ENCODE results near the gene TNFSF18.

Gene TNFSF18

GRCh38 chr1:173039626-173040025 is 11.1 kb downstream of the TNFSF18 start:
- Histone ChIP-seq H3K27ac (ENCODE audit: low read depth, low read length) (no peak overlapping the region), H3K36me3 (ENCODE audit: control insufficient read depth, insufficient read depth, low read length) (no peaks in the 10 kb centered on the region), H3K4me3 (ENCODE audit: low read depth, low read length) (no peak overlapping the region), H3K9ac (ENCODE audit: low read depth, low read length) (no peak overlapping the region), H3K9me3 (ENCODE audit: control insufficient read depth, insufficient read depth, low read length) (no peaks in the 10 kb centered on the region), H3K27me3 (ENCODE audit: control insufficient read depth, insufficient read depth, low read length) (no peaks in the 10 kb centered on the region), H3K4me1 (ENCODE audit: control insufficient read depth, insufficient read depth, low read length) (no peaks in the 10 kb centered on the region)

- no peaks in the 10 kb centered on the region for H3K27me3 ChIP-seq (ENCODE audit: control insufficient read depth, insufficient read depth, low read length)
- no peaks in the 10 kb centered on the region for H3K4me1 ChIP-seq (ENCODE audit: control insufficient read depth, insufficient read depth, low read length)
- H3K36me3 ChIP-seq (ENCODE audit: control insufficient read depth, insufficient read depth, low read length): no peaks in the 10 kb centered on the region
- H3K27ac ChIP-seq (ENCODE audit: low read depth, low read length): no peak overlapping the region
- no peaks in the 10 kb centered on the region for H3K9me3 ChIP-seq (ENCODE audit: control insufficient read depth, insufficient read depth, low read length)
- no peak overlapping the region for H3K9ac ChIP-seq (ENCODE audit: low read depth, low read length)
- H3K4me3 ChIP-seq (ENCODE audit: low read depth, low read length): no peak overlapping the region
Observed at GRCh38 chr1:173038875-173039554, 11.7 kb downstream of the TNFSF18 start.

- Histone ChIP-seq H3K4me3 (ENCODE audit: low read depth, low read length) (no peak overlapping the region), H3K36me3 (ENCODE audit: control insufficient read depth, insufficient read depth, low read length) (no peaks in the 10 kb centered on the region), H3K9me3 (ENCODE audit: control insufficient read depth, insufficient read depth, low read length) (no peaks in the 10 kb centered on the region), H3K27ac (ENCODE audit: low read depth, low read length) (no peak overlapping the region), H3K9ac (ENCODE audit: low read depth, low read length) (no peak overlapping the region), H3K27me3 (ENCODE audit: control insufficient read depth, insufficient read depth, low read length) (no peaks in the 10 kb centered on the region), H3K4me1 (ENCODE audit: control insufficient read depth, insufficient read depth, low read length) (no peaks in the 10 kb centered on the region)
Observed at GRCh38 chr1:173024543-173024942, 26.2 kb downstream of the TNFSF18 start.

- H3K4me1 ChIP-seq (ENCODE audit: control insufficient read depth, insufficient read depth, low read length): no peaks in the 10 kb centered on the region
- no peak overlapping the region for H3K4me3 ChIP-seq (ENCODE audit: low read depth, low read length)
- H3K27me3 ChIP-seq (ENCODE audit: control insufficient read depth, insufficient read depth, low read length): no peaks in the 10 kb centered on the region
- no peaks in the 10 kb centered on the region for H3K9me3 ChIP-seq (ENCODE audit: control insufficient read depth, insufficient read depth, low read length)
- no peak overlapping the region for H3K27ac ChIP-seq (ENCODE audit: low read depth, low read length)
- H3K9ac ChIP-seq (ENCODE audit: low read depth, low read length): no peak overlapping the region
- no peaks in the 10 kb centered on the region for H3K36me3 ChIP-seq (ENCODE audit: control insufficient read depth, insufficient read depth, low read length)
Observed at GRCh38 chr1:173023343-173023742, 27.4 kb downstream of the TNFSF18 start.

GRCh38 chr1:173020138-173020750 is 30.5 kb downstream of the TNFSF18 start:
- H3K36me3 ChIP-seq (ENCODE audit: control insufficient read depth, insufficient read depth, low read length): no peaks in the 10 kb centered on the region
- no peaks in the 10 kb centered on the region for H3K4me1 ChIP-seq (ENCODE audit: control insufficient read depth, insufficient read depth, low read length)
- H3K4me3 ChIP-seq (ENCODE audit: low read depth, low read length): no peak overlapping the region
- no peak overlapping the region for H3K27ac ChIP-seq (ENCODE audit: low read depth, low read length)
- no peak overlapping the region for H3K9ac ChIP-seq (ENCODE audit: low read depth, low read length)
- no peaks in the 10 kb centered on the region for H3K9me3 ChIP-seq (ENCODE audit: control insufficient read depth, insufficient read depth, low read length)
- no peaks in the 10 kb centered on the region for H3K27me3 ChIP-seq (ENCODE audit: control insufficient read depth, insufficient read depth, low read length)

- no peak overlapping the region for H3K27ac ChIP-seq (ENCODE audit: low read depth, low read length)
- no peak overlapping the region for H3K4me3 ChIP-seq (ENCODE audit: low read depth, low read length)
- H3K4me1 ChIP-seq (ENCODE audit: control insufficient read depth, insufficient read depth, low read length): no peaks in the 10 kb centered on the region
Observed at GRCh38 chr1:173017792-173018191, 32.9 kb downstream of the TNFSF18 start.

GRCh38 chr1:173016419-173016818 is 34.3 kb downstream of the TNFSF18 start:
- Histone ChIP-seq H3K27ac (ENCODE audit: low read depth, low read length) (no peak overlapping the region), H3K9ac (ENCODE audit: low read depth, low read length) (no peak overlapping the region), H3K27me3 (ENCODE audit: control insufficient read depth, insufficient read depth, low read length) (no peaks in the 10 kb centered on the region), H3K4me1 (ENCODE audit: control insufficient read depth, insufficient read depth, low read length) (no peaks in the 10 kb centered on the region), H3K36me3 (ENCODE audit: control insufficient read depth, insufficient read depth, low read length) (no peaks in the 10 kb centered on the region), H3K4me3 (ENCODE audit: low read depth, low read length) (no peak overlapping the region), H3K9me3 (ENCODE audit: control insufficient read depth, insufficient read depth, low read length) (no peaks in the 10 kb centered on the region)

More at GRCh38 chr1:173017792-173018191, 32.9 kb downstream of the TNFSF18 start:
- no peaks in the 10 kb centered on the region for H3K27me3 ChIP-seq (ENCODE audit: control insufficient read depth, insufficient read depth, low read length)
- no peak overlapping the region for H3K9ac ChIP-seq (ENCODE audit: low read depth, low read length)
- H3K9me3 ChIP-seq (ENCODE audit: control insufficient read depth, insufficient read depth, low read length): no peaks in the 10 kb centered on the region
- H3K36me3 ChIP-seq (ENCODE audit: control insufficient read depth, insufficient read depth, low read length): no peaks in the 10 kb centered on the region

GRCh38 chr1:173015629-173016028 is 35.1 kb downstream of the TNFSF18 start:
- Histone ChIP-seq H3K9me3 (ENCODE audit: control insufficient read depth, insufficient read depth, low read length) (no peaks in the 10 kb centered on the region), H3K27ac (ENCODE audit: low read depth, low read length) (no peak overlapping the region), H3K9ac (ENCODE audit: low read depth, low read length) (no peak overlapping the region), H3K4me3 (ENCODE audit: low read depth, low read length) (no peak overlapping the region), H3K27me3 (ENCODE audit: control insufficient read depth, insufficient read depth, low read length) (no peaks in the 10 kb centered on the region), H3K4me1 (ENCODE audit: control insufficient read depth, insufficient read depth, low read length) (no peaks in the 10 kb centered on the region), H3K36me3 (ENCODE audit: control insufficient read depth, insufficient read depth, low read length) (no peaks in the 10 kb centered on the region)

- no peak overlapping the region for H3K4me3 ChIP-seq (ENCODE audit: low read depth, low read length)
- H3K27ac ChIP-seq (ENCODE audit: low read depth, low read length): no peak overlapping the region
- no peaks in the 10 kb centered on the region for H3K27me3 ChIP-seq (ENCODE audit: control insufficient read depth, insufficient read depth, low read length)
- H3K9ac ChIP-seq (ENCODE audit: low read depth, low read length): no peak overlapping the region
- no peaks in the 10 kb centered on the region for H3K9me3 ChIP-seq (ENCODE audit: control insufficient read depth, insufficient read depth, low read length)
- no peaks in the 10 kb centered on the region for H3K36me3 ChIP-seq (ENCODE audit: control insufficient read depth, insufficient read depth, low read length)
- no peaks in the 10 kb centered on the region for H3K4me1 ChIP-seq (ENCODE audit: control insufficient read depth, insufficient read depth, low read length)
Observed at GRCh38 chr1:173014160-173014559, 36.6 kb downstream of the TNFSF18 start.

- Histone ChIP-seq H3K9ac (ENCODE audit: low read depth, low read length) (no peak overlapping the region), H3K27me3 (ENCODE audit: control insufficient read depth, insufficient read depth, low read length) (no peaks in the 10 kb centered on the region), H3K9me3 (ENCODE audit: control insufficient read depth, insufficient read depth, low read length) (no peaks in the 10 kb centered on the region), H3K4me3 (ENCODE audit: low read depth, low read length) (no peak overlapping the region), H3K4me1 (ENCODE audit: control insufficient read depth, insufficient read depth, low read length) (no peaks in the 10 kb centered on the region), H3K27ac (ENCODE audit: low read depth, low read length) (no peak overlapping the region), H3K36me3 (ENCODE audit: control insufficient read depth, insufficient read depth, low read length) (no peaks in the 10 kb centered on the region)
Observed at GRCh38 chr1:173012126-173012525, 38.6 kb downstream of the TNFSF18 start.

GRCh38 chr1:173009597-173009996 is 41.1 kb downstream of the TNFSF18 start:
- Histone ChIP-seq H3K27ac (ENCODE audit: low read depth, low read length) (no peak overlapping the region), H3K9me3 (ENCODE audit: control insufficient read depth, insufficient read depth, low read length) (no peaks in the 10 kb centered on the region), H3K4me3 (ENCODE audit: low read depth, low read length) (no peak overlapping the region), H3K36me3 (ENCODE audit: control insufficient read depth, insufficient read depth, low read length) (no peaks in the 10 kb centered on the region), H3K4me1 (ENCODE audit: control insufficient read depth, insufficient read depth, low read length) (no peaks in the 10 kb centered on the region), H3K27me3 (ENCODE audit: control insufficient read depth, insufficient read depth, low read length) (no peaks in the 10 kb centered on the region), H3K9ac (ENCODE audit: low read depth, low read length) (no peak overlapping the region)
